HG03460 (cell line): ENCODE results near the gene NFATC4.
A peak's percentile ranks its signal among the peaks of the same experiment; 100 is the strongest.
"Not testable (repeated sequence)": the region's sequence is repeated elsewhere in the genome, so short reads cannot be mapped to it uniquely, and the experiment has no call there.

Source experiments
- ATAC-seq: cut with Tn5 transposase; IDR thresholded peaks from one replicate; pipeline ENCODE4 v1.9.1; 2021; ENCODE audit not compliant: unreplicated experiment

The NFATC4 gene

GRCh38 chr14:24338843-24339242, 29.1 kb upstream of the NFATC4 start:
- ATAC-seq, result no peak

DNA sequence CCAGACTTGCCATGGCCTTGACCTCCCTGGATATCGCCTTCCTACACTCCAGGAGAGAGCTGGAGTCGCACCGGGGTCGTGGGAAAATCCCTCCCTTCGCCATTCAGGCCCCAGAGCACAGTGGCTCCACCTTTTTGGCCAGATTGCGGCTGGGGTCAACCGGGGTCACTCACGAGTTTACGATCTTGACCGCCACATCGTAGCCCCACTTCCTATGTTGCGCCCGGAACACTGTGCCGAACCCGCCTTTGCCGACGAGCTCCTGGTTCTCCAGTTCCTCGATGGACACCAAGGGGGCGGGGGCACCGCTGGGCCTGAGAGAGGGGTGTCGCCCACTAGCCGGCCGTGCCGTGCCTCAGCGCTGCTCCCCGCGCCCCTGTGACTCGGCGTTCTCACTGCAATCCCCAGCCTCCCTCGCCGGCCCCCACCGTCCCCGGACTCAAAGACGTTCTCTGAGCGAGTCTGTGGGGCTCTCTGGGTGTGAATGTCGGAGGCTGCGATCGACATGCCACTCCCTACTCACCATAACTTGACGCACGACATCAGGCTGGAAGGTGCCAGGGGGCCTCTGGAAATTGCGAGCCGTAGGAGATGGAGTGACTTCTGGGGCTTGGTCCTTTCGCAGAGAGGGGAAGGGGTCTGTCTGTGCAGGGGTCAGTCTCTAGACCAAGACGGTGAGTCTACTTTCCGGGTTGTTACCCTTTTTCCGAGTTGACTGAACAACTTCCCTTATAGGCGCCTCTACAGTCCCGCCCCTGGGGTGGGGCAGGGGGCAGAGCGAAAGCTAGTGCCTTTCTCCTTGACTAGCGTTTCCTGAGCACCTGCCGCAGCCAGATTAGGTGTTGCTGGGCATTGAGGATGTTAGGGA, 28.5 kb upstream of the NFATC4 start, which contains the start of gene RIPK3:
Gene RIPK3 (minus strand): TSS at position 708 of the 868 bp plus-strand sequence. CDS start 165 bp downstream, at position 543.
- ATAC-seq, result peak; percentile 80

DNA sequence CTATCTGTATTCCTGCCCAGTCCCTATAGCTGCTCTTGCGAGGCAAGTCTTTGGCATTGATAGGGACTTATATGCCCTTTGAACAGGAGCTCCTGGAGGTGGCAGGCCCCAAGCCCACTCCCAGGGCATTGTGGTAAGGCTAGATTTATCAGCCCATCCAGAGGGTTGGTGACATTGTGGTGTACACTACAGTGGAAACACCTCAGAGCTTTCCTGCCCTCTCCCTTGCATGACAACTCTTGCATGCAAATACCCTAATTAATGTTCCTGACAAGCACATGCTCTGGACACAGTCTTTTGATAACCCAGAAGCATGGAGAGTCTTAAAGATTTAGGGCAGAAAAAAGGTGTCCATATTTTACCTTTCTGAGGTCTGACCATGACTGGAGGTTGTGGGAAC, 27.4 kb upstream of the NFATC4 start:
- no peak for ATAC-seq

DNA sequence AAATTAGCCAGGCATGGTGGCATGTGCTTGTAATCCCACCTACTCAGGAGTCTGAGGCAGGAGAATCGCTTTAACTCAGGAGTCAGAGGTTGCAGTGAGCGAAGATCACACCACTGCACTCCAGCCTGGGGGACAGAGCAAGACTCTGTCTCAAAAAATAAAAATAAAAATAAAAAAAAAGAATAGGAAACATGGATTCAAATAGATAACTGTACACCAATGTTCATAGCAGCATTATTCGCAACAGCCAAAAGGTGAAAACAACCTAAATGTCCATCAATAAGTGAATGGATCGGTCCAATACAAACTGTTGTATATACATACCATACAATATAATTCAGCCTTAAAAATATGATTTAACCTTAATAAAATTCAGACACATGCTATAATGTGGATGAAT, 25.1 kb upstream of the NFATC4 start:
- no peak for ATAC-seq

DNA sequence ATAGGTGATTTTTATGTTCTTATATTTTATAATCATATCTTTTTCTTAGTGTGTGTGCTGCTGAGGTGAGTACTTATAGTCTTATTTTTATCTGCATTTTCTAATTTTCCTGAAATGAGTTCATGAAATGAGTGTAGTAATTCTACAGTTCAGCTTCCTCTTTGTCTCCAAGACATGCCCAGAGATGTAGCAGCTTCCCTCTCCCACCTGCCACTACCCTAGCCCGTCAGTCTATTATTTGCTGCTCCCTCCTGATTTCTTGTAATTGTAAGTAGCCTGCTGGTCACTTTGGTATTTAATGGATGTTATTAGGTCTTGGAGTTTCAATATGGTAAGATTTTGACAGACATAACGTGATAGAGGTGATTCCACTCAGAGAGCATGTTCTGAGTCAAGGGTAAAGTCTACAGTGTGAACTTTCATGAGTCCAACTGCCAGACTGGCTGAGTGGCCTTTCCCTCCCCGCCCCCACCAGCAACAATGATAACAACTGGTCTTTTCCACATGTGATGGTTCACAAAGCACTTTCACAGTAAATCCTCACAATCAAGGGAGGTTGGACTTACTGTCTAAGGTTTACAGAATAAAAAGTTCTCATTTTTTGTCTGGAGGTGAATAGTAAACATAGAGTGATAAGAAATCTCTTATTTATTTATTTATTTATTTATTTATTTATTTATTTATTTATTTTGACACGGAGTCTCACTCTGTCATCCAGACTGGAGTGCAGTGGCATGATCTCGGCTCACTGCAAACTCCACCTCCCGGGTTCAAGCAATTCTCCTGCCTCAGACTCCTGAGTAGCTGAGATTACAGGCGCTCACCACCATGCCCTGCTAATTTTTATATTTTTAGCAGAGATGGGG, 24.0 kb upstream of the NFATC4 start:
- ATAC-seq, result no peak

DNA sequence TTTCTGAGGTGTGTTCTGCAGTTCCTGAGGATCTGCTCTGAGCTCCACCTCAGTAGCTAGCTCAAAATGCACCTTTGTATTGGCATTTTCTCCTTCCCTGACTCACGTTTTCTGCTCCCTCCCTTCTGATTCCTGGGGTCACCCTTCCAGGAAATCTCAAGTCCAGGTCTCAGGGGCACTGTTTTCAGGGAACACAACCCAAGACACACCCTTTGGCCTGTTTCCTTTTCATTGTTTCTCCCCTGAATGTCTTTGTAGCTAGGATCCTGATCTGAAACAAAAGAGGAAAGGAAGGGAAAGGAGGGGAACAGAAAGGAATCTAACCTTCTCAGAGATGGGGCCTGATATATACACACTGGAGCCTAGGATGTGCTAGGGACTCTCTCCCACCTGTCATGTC, 20.9 kb upstream of the NFATC4 start:
- ATAC-seq, result no peak

GRCh38 chr14:24348186-24348585, 19.8 kb upstream of the NFATC4 start:
- no peak for ATAC-seq

GRCh38 chr14:24349742-24350141, 18.2 kb upstream of the NFATC4 start:
- no peak for ATAC-seq

DNA sequence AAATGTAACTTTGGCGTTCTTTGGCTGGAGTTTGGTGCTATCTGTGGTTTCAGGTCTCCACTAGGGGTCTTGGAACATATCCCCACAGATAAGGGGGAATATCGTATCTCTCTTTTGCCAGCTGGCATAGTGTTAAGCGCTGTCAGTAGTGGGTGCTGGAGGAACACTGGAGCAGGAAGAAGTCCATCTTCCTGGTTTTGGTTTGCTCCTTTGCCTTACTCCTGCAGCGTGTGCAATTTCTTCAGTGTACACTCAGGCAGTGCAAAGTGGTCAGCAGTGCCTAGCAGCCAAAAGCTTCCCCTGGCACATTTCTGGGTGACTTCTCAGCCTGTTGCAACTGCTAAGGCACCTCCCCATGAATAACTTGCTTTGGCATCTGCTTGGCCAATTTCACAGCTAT, 16.5 kb upstream of the NFATC4 start:
- ATAC-seq, result no peak

DNA sequence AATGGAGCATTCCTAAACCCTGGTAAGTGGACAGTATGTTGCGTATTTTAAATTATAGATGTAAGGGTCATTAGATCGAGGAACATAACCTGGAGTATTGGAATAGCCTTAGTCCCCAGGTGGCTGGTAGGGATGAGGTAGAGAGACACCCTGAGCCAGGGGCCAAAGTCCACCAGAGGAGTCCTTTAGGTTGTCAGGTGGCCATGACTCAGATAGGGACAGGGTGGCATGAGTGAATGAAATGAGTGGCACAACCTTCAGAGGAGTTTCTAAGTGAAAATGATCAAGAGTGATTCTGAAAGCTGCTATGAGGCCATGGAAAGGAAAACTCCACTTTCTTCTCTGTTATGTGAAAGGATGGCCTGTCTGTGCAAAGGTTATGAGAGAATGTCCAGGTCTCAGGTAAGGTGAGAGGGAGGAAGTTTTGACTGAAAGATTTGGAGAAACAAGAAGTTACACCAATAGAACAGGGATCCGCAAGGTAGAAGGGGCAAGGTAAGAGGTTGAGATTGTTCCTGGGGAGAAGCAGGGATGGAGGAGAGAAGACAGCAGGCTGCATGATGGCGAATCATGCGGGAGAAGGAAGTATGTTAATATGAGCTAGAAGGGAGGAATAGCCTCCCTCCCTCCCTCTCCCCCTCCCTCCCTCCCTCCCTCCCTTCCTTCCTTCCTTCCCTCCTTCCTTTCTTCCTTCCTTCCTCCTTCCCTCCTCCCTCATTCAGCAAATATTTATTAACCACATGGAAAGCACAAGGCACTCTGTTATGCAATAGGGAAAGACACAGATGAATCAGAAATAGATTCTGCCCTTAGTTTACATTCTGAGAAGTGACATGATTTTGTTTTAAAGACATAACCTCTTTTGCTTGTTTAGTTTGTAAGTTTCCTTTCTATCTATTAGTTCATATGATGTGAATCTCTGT, 14.2 kb upstream of the NFATC4 start:
- no peak for ATAC-seq

GRCh38 chr14:24354482-24354825, 13.5 kb upstream of the NFATC4 start:
- ATAC-seq, result not testable (repeated sequence)

DNA sequence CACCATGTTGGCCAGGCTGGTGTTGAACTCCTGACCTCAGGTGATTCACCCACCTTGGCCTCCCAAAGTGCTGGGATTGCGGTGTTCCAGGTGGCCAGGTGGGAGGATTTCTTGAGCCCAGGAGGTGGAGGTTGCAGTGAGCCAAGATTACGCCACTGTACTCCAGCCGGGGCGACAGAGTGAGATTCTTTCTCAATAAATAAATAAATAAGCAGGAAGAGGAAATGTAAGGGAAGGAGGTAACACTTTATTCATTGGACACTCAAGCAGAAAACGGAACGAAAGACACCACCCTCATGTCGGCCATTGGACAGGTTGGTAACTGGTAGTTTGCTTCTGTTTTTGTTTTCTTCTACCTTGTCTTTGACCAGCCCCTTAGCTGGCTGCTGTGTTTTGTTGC, 13.0 kb upstream of the NFATC4 start:
- ATAC-seq, result no peak

GRCh38 chr14:24356208-24356607, 11.8 kb upstream of the NFATC4 start:
- ATAC-seq, result no peak

DNA sequence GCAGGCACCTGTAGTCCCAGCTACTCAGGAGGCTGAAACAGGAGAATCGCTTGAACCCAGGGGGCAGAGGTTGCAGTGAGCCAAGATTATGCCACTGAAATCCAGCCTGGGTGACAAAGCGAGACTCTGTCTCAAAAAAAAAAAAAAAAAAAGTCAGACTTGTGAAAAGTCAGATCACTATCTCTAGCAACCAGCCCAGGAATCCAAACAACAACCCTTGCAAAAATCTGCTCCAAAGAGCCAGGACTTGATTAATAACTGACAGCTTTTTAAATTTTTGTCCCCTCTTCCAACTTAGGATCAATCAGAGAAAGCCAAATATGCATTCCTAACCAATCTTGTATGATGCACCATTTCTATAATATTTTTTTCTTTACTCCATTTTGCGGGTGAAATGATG, 7.7 kb upstream of the NFATC4 start:
- ATAC-seq, result no peak

- no peak for ATAC-seq
Observed at GRCh38 chr14:24361326-24361725, 6.7 kb upstream of the NFATC4 start.

DNA sequence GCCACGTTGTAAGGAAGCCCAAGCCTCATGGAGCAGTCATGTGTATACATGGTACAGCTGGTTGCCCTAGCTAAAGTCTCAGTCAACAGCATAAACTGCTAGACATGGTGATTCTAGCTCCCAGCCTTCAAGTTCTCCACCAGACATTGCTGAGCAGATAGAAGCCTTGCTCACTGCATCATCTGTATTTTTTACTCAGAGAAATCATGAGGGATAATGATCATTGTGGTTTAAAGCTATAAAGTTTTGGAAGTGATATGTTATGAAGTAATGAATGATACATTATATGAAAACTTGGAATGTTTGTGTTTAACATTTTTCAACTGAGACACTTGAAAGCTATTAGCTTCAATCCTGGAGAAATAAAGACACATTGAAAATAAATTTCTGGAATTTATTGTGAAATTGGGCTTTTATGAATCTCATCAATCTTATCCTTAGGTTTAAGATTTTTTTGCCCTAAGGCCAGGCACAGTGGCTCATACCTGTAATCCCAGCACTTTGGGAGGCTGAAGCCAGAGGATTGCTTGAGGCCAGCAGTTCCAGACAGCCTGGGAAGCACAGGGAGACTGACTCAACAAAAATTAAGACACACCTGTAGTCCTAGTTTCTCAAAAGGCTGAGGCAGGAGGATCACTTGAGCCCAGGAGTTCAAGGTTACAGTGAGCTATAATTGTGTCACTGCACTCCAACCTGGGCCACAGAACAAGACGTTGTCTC, 5.6 kb upstream of the NFATC4 start:
- ATAC-seq, result no peak

GRCh38 chr14:24363401-24363800, 4.6 kb upstream of the NFATC4 start:
- no peak for ATAC-seq

- ATAC-seq, result no peak
Observed at GRCh38 chr14:24364841-24365240, 3.1 kb upstream of the NFATC4 start.

- ATAC-seq, result peak; percentile 40
Observed at GRCh38 chr14:24365600-24366412, 2.2 kb upstream of the NFATC4 start.

GRCh38 chr14:24366413-24366720, 1.6 kb upstream of the NFATC4 start:
- no peak for ATAC-seq
